ENCODE results near the gene TOPAZ1.
A peak's percentile ranks its signal among the peaks of the same experiment; 100 is the strongest.
"Not testable (repeated sequence)": the region's sequence is repeated elsewhere in the genome, so short reads cannot be mapped to it uniquely, and the experiment has no call there.

Gene TOPAZ1

GRCh38 chr3:44337248-44337785 is 95.6 kb downstream of the TOPAZ1 start:
- Histone ChIP-seq H3K4me3 (ENCODE audit: low read length) (peak overlapping the region; percentile 84), H3K27ac (ENCODE audit: low read length) (no peak overlapping the region), H3K36me3 (ENCODE audit: insufficient read depth, low read depth, low read length) (no peaks in the 10 kb centered on the region), H3K9me3 (ENCODE audit: insufficient read depth, low read depth, low read length) (no peaks in the 10 kb centered on the region), H3K27me3 (ENCODE audit: insufficient read depth, low read length) (0 out of 2 replicates have a peak, but pooled peaks cover 5% of the 10 kb centered on the region), H3K4me1 (ENCODE audit: insufficient read depth, low read length) (peaks cover 7% of the 10 kb centered on the region; the same call in 1 of the 2 replicates), H3K9ac (ENCODE audit: low read depth, low read length) (peak overlapping the region; percentile 86; the same call in 1 of the 2 replicates)

DNA sequence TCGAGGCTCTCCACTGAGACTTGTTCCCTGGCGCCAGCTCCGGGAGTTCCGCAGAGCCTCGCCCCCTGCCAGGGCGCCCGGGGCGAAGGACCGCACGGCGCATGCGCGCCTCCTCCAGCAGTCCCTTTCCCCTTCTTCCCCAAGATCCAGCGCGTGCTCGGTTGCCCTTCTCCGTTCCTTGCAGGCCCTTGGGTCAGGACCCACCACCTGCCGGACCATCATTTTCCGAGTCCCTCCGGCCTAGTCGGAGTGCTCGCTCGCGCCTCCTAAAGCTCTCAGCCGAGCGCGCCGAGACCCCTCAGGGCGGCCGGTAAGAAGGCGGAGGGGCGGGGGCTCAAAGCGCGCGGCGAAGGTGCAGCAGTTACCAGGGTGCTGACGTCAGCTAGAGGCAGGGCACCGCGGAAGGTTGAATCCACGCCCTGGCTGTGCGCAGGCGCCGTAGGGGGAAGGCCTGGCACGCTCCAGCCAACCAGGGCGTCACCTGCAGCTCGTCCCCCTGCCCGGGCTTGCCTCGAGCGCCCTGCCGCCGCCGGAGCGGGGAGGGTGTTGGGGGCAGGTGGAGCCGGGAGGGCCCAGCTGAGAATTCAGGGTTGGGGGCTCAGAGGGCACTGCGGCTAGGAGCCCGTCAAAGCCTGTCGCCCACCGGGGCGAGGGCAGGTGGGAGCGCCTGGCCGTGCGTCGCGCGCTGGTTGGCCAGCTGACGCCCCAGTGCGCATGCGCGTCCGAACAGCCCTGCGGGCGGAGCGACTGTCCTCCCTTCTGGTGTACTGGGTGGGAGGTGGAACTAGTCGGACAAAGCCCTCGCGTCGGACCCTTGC is 96.5 kb downstream of the TOPAZ1 start, which contains the start of gene TCAIM:
Gene TCAIM (plus strand): TSS at position 757 of the 818 bp plus-strand sequence. CDS start 16,017 bp downstream, outside the sequence.
- Histone ChIP-seq H3K9me3 (ENCODE audit: insufficient read depth, low read depth, low read length) (no peaks in the 10 kb centered on the region), H3K27me3 (ENCODE audit: insufficient read depth, low read length) (0 out of 2 replicates have a peak, but pooled peaks cover 3% of the 10 kb centered on the region), H3K27ac (ENCODE audit: low read length) (peak within 1 kb of the TSS; percentile 50), H3K36me3 (ENCODE audit: insufficient read depth, low read depth, low read length) (no peaks in the 10 kb centered on the region), H3K9ac (ENCODE audit: low read depth, low read length) (peak within 1 kb of the TSS; percentile 86), H3K4me1 (ENCODE audit: insufficient read depth, low read length) (peaks cover 7% of the 10 kb centered on the region; the same call in 1 of the 2 replicates), H3K4me3 (ENCODE audit: low read length) (peak within 1 kb of the TSS; percentile 84)

DNA sequence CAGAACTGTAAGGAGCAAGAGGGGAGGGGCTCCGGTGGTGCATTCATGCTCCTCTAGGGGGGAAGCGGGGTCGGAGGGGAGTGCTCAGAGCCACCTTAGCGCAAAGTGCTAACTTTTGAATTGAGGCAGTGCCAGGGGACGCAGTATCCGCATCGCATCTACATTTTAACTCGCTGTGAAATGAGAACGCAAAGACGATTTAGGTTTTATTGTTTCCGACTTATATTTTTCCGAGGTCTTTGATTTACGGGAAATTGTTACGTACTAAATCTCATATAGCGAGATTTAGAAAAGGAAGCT is 97.1 kb downstream of the TOPAZ1 start:
- H3K36me3 ChIP-seq (ENCODE audit: insufficient read depth, low read depth, low read length) = no peaks in the 10 kb centered on the region
- H3K27ac ChIP-seq (ENCODE audit: low read length) = peak overlapping the region; percentile 2
- peak overlapping the region; percentile 86 for H3K9ac ChIP-seq (ENCODE audit: low read depth, low read length)
- H3K9me3 ChIP-seq (ENCODE audit: insufficient read depth, low read depth, low read length) = no peaks in the 10 kb centered on the region
- H3K27me3 ChIP-seq (ENCODE audit: insufficient read depth, low read length) = no peaks in the 10 kb centered on the region
- H3K4me3 ChIP-seq (ENCODE audit: low read length) = peak overlapping the region; percentile 84
- H3K4me1 ChIP-seq (ENCODE audit: insufficient read depth, low read length) = peaks cover 7% of the 10 kb centered on the region; the same call in 1 of the 2 replicates

DNA sequence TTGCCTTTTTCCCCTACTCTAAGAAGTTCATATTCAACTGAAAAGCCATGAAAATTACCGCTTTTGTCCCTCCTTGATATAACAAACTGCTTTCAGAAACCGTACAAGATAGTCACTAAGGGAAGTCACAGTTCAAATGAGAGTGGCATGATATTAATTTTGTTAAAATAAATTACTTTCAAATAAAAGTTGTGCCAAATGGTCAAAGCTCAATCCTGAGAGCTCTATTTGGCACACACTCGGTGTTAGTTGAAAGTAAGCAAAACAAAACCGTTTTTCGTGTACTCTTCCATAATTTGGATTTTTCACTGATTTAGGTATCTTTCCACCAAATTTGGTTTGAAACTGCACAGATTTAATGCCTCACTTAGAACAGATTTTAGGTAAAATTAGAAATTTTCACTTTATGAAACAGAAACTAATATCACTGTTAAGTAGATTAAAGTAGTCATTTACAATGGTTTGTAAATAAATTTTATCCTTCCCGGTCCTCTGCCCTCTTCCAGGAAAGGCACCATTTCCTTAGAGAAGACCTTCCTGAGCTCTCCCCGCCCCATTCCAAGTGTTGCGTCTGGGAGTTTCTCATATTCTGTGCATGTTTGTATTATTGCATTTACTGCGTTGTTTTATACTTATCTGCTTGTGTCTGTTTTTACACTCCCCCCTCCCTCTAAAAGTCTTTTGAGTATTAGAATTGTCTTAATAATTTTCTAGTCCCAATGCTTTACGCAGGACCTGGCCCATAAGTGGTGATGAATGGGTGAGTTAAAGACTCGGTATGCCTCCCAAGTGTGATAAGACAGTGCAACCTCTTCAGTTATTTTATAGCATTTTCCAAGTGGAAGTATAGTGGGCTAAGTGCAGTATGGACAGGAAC is 97.7 kb downstream of the TOPAZ1 start:
- H3K9me3 ChIP-seq (ENCODE audit: insufficient read depth, low read depth, low read length) = no peaks in the 10 kb centered on the region
- H3K4me3 ChIP-seq (ENCODE audit: low read length) = peak overlapping the region; percentile 84
- peak overlapping the region; percentile 2 for H3K27ac ChIP-seq (ENCODE audit: low read length)
- H3K27me3 ChIP-seq (ENCODE audit: insufficient read depth, low read length) = no peaks in the 10 kb centered on the region
- H3K36me3 ChIP-seq (ENCODE audit: insufficient read depth, low read depth, low read length) = no peaks in the 10 kb centered on the region
- peaks cover 7% of the 10 kb centered on the region; the same call in 1 of the 2 replicates for H3K4me1 ChIP-seq (ENCODE audit: insufficient read depth, low read length)
- peak overlapping the region; percentile 86 for H3K9ac ChIP-seq (ENCODE audit: low read depth, low read length)

- no peaks in the 10 kb centered on the region for H3K9me3 ChIP-seq (ENCODE audit: insufficient read depth, low read depth, low read length)
- no peak overlapping the region for H3K27ac ChIP-seq (ENCODE audit: low read length)
- H3K4me3 ChIP-seq (ENCODE audit: low read length) = peak overlapping the region; percentile 84
- no peaks in the 10 kb centered on the region for H3K36me3 ChIP-seq (ENCODE audit: insufficient read depth, low read depth, low read length)
- H3K27me3 ChIP-seq (ENCODE audit: insufficient read depth, low read length) = no peaks in the 10 kb centered on the region
- H3K4me1 ChIP-seq (ENCODE audit: insufficient read depth, low read length) = peaks cover 7% of the 10 kb centered on the region; the same call in 1 of the 2 replicates
- peak overlapping the region; percentile 86; the same call in 1 of the 2 replicates for H3K9ac ChIP-seq (ENCODE audit: low read depth, low read length)
Observed at GRCh38 chr3:44340058-44340395, 98.3 kb downstream of the TOPAZ1 start.

DNA sequence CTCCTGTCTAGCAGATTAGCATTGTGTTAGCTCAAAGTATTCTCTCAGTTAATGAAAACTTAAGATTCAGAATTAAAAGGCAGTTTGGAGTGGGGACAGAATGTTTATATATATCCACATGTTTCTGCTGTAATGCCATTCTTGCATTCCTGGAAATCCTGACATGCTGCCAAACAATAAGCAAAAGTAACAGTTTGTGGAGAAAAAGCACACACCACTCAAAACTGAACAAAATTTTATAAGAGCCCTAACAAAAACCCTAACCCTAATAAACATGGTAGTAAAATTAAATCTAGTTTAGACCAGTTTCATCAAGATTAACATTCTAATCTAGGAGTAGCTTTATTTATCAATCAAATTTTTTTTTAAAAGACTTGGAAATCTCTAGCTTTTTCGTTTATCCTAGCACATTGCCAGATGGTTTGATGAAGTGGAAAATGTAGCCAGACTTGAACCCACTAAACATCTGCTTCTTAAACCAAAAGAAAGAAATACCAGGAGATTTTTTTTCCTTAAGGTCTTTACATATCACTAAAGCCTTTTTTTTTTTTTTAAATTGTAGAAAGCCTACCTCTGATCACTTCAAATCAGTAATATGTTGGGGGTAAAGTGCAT is 100.6 kb downstream of the TOPAZ1 start:
- Histone ChIP-seq H3K27ac (ENCODE audit: low read length) (no peak overlapping the region), H3K4me1 (ENCODE audit: insufficient read depth, low read length) (peaks cover 5% of the 10 kb centered on the region; the same call in 1 of the 2 replicates), H3K27me3 (ENCODE audit: insufficient read depth, low read length) (no peaks in the 10 kb centered on the region), H3K4me3 (ENCODE audit: low read length) (no peak overlapping the region), H3K36me3 (ENCODE audit: insufficient read depth, low read depth, low read length) (no peaks in the 10 kb centered on the region), H3K9me3 (ENCODE audit: insufficient read depth, low read depth, low read length) (no peaks in the 10 kb centered on the region), H3K9ac (ENCODE audit: low read depth, low read length) (no peak overlapping the region)

- Histone ChIP-seq H3K27me3 (ENCODE audit: insufficient read depth, low read length) (no peaks in the 10 kb centered on the region), H3K4me3 (ENCODE audit: low read length) (no peak overlapping the region), H3K9me3 (ENCODE audit: insufficient read depth, low read depth, low read length) (no peaks in the 10 kb centered on the region), H3K4me1 (ENCODE audit: insufficient read depth, low read length) (peaks cover 5% of the 10 kb centered on the region; the same call in 1 of the 2 replicates), H3K9ac (ENCODE audit: low read depth, low read length) (no peak overlapping the region), H3K27ac (ENCODE audit: low read length) (no peak overlapping the region), H3K36me3 (ENCODE audit: insufficient read depth, low read depth, low read length) (no peaks in the 10 kb centered on the region)
Observed at GRCh38 chr3:44343421-44343820, 101.7 kb downstream of the TOPAZ1 start.

- H3K9me3 ChIP-seq (ENCODE audit: insufficient read depth, low read depth, low read length); H3K36me3 ChIP-seq (ENCODE audit: insufficient read depth, low read depth, low read length); H3K27me3 ChIP-seq (ENCODE audit: insufficient read depth, low read length); H3K4me3 ChIP-seq (ENCODE audit: low read length); H3K9ac ChIP-seq (ENCODE audit: low read depth, low read length); H3K27ac ChIP-seq (ENCODE audit: low read length); H3K4me1 ChIP-seq (ENCODE audit: insufficient read depth, low read length): not testable (repeated sequence)
Observed at GRCh38 chr3:44346590-44346989, 104.9 kb downstream of the TOPAZ1 start.

- Histone ChIP-seq H3K4me3 (ENCODE audit: low read length) (no peak overlapping the region), H3K27me3 (ENCODE audit: insufficient read depth, low read length) (no peaks in the 10 kb centered on the region), H3K9ac (ENCODE audit: low read depth, low read length) (no peak overlapping the region), H3K36me3 (ENCODE audit: insufficient read depth, low read depth, low read length) (no peaks in the 10 kb centered on the region), H3K9me3 (ENCODE audit: insufficient read depth, low read depth, low read length) (no peaks in the 10 kb centered on the region), H3K4me1 (ENCODE audit: insufficient read depth, low read length) (no peaks in the 10 kb centered on the region), H3K27ac (ENCODE audit: low read length) (no peak overlapping the region)
Observed at GRCh38 chr3:44348993-44349392, 107.3 kb downstream of the TOPAZ1 start.

GRCh38 chr3:44353355-44353924 is 111.8 kb downstream of the TOPAZ1 start:
- Histone ChIP-seq H3K4me3 (ENCODE audit: low read length) (no peak overlapping the region), H3K36me3 (ENCODE audit: insufficient read depth, low read depth, low read length) (no peaks in the 10 kb centered on the region), H3K9ac (ENCODE audit: low read depth, low read length) (no peak overlapping the region), H3K27me3 (ENCODE audit: insufficient read depth, low read length) (no peaks in the 10 kb centered on the region), H3K27ac (ENCODE audit: low read length) (no peak overlapping the region), H3K4me1 (ENCODE audit: insufficient read depth, low read length) (peaks cover 7% of the 10 kb centered on the region; the same call in 1 of the 2 replicates), H3K9me3 (ENCODE audit: insufficient read depth, low read depth, low read length) (no peaks in the 10 kb centered on the region)

All from iPS-20b (cell line).